Measurements from ENCODE around the gene MAP3K5. TPM values are rescaled to one million over a fixed set of nuclear protein-coding genes. Genes with fewer than 3 reads are reported as not detected.

MAP3K5 gene
- total and polyA plus RNA-seq, 4 donors = 7.5 to 28.3 (median 22.8) TPM

DNA sequence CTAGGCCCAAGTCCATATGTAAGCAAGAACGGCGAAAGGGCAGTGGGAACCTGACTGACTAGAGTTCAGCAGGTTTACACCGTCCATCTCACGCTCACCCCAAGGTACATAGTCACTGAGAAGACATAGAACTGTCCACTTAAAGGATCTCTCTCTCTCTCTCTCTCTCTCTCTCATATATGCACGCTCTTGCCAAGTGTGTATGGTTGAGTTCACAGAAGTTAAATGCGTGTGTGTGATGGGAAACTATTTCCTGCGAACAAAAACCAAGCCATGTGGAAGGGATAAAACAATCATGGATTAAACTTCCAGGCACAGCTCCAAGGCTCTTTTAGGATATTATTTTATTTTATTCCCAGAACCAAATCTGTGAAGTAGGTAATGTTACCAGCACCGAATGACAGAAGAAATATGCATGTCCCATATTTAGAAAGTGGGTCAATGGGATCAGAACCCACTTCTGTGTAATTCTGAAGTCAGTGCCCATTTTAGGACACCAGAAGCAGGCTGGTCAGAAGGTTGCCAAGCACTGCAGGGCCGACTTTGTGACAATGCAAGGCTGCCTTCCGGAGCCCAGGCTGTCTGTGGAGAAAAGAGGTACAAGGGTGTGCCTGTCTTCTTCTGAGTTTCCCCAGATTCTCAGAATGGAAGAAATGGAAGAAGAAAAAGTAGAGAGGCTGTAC lies 192.8 kb downstream of the MAP3K5 start:
- TF ChIP-seq, protein P1, sequence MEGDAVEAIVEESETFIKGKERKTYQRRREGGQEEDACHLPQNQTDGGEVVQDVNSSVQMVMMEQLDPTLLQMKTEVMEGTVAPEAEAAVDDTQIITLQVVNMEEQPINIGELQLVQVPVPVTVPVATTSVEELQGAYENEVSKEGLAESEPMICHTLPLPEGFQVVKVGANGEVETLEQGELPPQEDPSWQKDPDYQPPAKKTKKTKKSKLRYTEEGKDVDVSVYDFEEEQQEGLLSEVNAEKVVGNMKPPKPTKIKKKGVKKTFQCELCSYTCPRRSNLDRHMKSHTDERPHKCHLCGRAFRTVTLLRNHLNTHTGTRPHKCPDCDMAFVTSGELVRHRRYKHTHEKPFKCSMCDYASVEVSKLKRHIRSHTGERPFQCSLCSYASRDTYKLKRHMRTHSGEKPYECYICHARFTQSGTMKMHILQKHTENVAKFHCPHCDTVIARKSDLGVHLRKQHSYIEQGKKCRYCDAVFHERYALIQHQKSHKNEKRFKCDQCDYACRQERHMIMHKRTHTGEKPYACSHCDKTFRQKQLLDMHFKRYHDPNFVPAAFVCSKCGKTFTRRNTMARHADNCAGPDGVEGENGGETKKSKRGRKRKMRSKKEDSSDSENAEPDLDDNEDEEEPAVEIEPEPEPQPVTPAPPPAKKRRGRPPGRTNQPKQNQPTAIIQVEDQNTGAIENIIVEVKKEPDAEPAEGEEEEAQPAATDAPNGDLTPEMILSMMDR (IDR thresholded peaks at IDR 0.05; ENCODE audit: control extremely low read depth, extremely low read depth) = no peak
- Histone ChIP-seq H3K4me3 (no peak overlapping the region), H3K4me1 (ENCODE audit: control insufficient read depth in 5 of 5, insufficient read depth in 5 of 5, low read length in 5 of 5) (peaks cover 0 to 4% (median 0%) of the 10 kb centered on the region in 5 donors), H3K36me3 (ENCODE audit: control insufficient read depth in 4 of 4, insufficient read depth in 4 of 4, low read length in 4 of 4) (peaks cover 0 to 21% (median 0%) of the 10 kb centered on the region in 4 donors), H3K27me3 (ENCODE audit: control insufficient read depth in 3 of 3, insufficient read depth in 3 of 3, low read length in 2 of 3) (no peaks in the 10 kb centered on the region), H3K9me3 (ENCODE audit: control insufficient read depth in 4 of 4, insufficient read depth in 3 of 4, low read length in 3 of 4) (no peaks in the 10 kb centered on the region), H3K9ac (ENCODE audit: insufficient read depth in 1 of 2, low read length in 2 of 2) (no peak overlapping the region), H3K27ac (ENCODE audit: low read depth in 1 of 2, low read length in 1 of 2) (no peak overlapping the region)
- DNase-seq = peak in 2 of 3 donors; percentile 55 to 65
- 91 to 96% methylated on average over 10 of the region's 10 CpGs for WGBS, 2 donors
- ATAC-seq (ENCODE audit: insufficient read depth, low FRiP score) = no peak

DNA sequence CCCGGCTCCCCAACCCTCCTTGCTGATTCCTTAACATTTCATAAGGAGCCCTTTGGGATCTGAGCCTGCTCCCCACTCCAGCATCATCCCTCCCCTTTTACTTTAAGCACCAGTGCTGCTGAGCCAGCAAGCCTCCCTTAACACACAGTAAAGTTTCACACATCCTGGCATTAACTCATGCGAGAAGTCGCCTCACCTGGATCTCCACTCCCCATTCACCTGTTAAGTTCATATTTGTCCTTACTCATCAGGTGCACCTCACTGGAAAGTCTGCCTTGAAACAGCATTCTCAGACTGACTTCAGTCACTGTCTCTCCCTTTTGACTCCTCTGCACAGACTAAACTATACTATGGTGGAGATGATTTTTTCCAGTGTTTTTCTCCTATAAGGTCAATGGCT lies 194.2 kb downstream of the MAP3K5 start:
- 97 to 99% methylated on average over 3 of the region's 3 CpGs for WGBS, 2 donors
- TF ChIP-seq, protein P1 (IDR thresholded peaks at IDR 0.05; ENCODE audit: control extremely low read depth, extremely low read depth) = no peak
- no peak overlapping the region for H3K4me3 ChIP-seq
- ATAC-seq (ENCODE audit: insufficient read depth, low FRiP score) = no peak
- no peaks in the 10 kb centered on the region for H3K27me3 ChIP-seq (ENCODE audit: control insufficient read depth in 3 of 3, insufficient read depth in 3 of 3, low read length in 2 of 3)
- peaks cover 0 to 15% (median 0%) of the 10 kb centered on the region in 4 donors for H3K36me3 ChIP-seq (ENCODE audit: control insufficient read depth in 4 of 4, insufficient read depth in 4 of 4, low read length in 4 of 4)
- DNase-seq = no peak
- H3K4me1 ChIP-seq (ENCODE audit: control insufficient read depth in 5 of 5, insufficient read depth in 5 of 5, low read length in 5 of 5) = peaks cover 0 to 4% (median 0%) of the 10 kb centered on the region in 5 donors
- H3K9ac ChIP-seq (ENCODE audit: insufficient read depth in 1 of 2, low read length in 2 of 2) = no peak overlapping the region
- no peaks in the 10 kb centered on the region for H3K9me3 ChIP-seq (ENCODE audit: control insufficient read depth in 4 of 4, insufficient read depth in 3 of 4, low read length in 3 of 4)
- H3K27ac ChIP-seq (ENCODE audit: low read depth in 1 of 2, low read length in 1 of 2) = no peak overlapping the region

DNA sequence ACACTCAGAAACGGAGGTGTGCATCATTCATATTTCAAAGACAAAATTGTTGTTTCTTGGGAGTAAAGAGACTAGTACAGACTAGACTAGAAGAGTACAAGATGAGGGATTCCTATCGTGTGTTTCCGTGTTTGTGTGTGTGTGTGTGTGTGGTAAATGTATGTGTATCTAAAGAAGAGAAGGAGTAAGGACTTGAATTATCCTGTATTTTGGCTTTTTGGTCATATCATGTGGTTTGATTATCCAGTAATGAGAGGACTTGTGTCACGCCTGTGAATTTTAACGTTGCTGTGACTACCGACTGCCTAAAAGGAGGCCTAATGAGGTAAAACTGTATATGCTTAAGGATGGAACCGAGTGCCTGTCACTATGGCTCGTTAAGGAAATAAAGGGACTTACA lies 197.6 kb downstream of the MAP3K5 start:
- H3K4me1 ChIP-seq (ENCODE audit: control insufficient read depth in 5 of 5, insufficient read depth in 5 of 5, low read length in 5 of 5) = peaks cover 0 to 4% (median 0%) of the 10 kb centered on the region in 5 donors
- no peak overlapping the region for H3K9ac ChIP-seq (ENCODE audit: insufficient read depth in 1 of 2, low read length in 2 of 2)
- no peak for ATAC-seq (ENCODE audit: insufficient read depth, low FRiP score)
- H3K36me3 ChIP-seq (ENCODE audit: control insufficient read depth in 4 of 4, insufficient read depth in 4 of 4, low read length in 4 of 4) = peaks cover 0 to 16% (median 4%) of the 10 kb centered on the region in 4 donors
- no peaks in the 10 kb centered on the region for H3K9me3 ChIP-seq (ENCODE audit: control insufficient read depth in 4 of 4, insufficient read depth in 3 of 4, low read length in 3 of 4)
- DNase-seq = no peak
- H3K27me3 ChIP-seq (ENCODE audit: control insufficient read depth in 3 of 3, insufficient read depth in 3 of 3, low read length in 2 of 3) = no peaks in the 10 kb centered on the region
- TF ChIP-seq, protein P1 (IDR thresholded peaks at IDR 0.05; ENCODE audit: control extremely low read depth, extremely low read depth) = no peak
- 95 to 96% methylated on average over 8 of the region's 8 CpGs for WGBS, 2 donors
- no peak overlapping the region for H3K4me3 ChIP-seq
- H3K27ac ChIP-seq (ENCODE audit: low read depth in 1 of 2, low read length in 1 of 2) = peak overlapping the region in 1 of 2 donors; percentile 76

Data from lung (tissue), 12 donors.